ENCODE data around the gene BHMT. TPM values are rescaled to one million over a fixed set of nuclear protein-coding genes. Genes with fewer than 3 reads are reported as not detected.

Gene BHMT
- total and polyA plus RNA-seq, 2 experiments from 2014 or later = 2.6 to 4.2 TPM

GRCh38 chr5:79149433-79149832 is 37.8 kb downstream of the BHMT start (continued):
- no peak for TF ChIP-seq CTCF (conservative IDR thresholded peaks at IDR 0.05; ENCODE audit: low read depth in 2 of 2)

- H3K4me1 ChIP-seq (ENCODE audit: insufficient read depth) = peaks cover 2% of the 10 kb centered on the region
- Mint-ChIP-seq H3K4me1 (peaks cover 5% of the 10 kb centered on the region; the same call in 2 of the 3 replicates), H3K36me3 (ENCODE audit: low read depth) (no peaks in the 10 kb centered on the region), H3K27ac (0 out of 2 replicates have a peak overlapping the region, but pooled peaks have one; percentile 53), H3K27me3 (ENCODE audit: insufficient read depth, low read depth, poor library complexity) (peaks cover 5% of the 10 kb centered on the region), H3K4me3 (no peak overlapping the region), H3K9me3 (no peaks in the 10 kb centered on the region)
- peak; percentile 75 for ATAC-seq
- no peaks in the 10 kb centered on the region for H3K36me3 ChIP-seq (ENCODE audit: insufficient read depth)
- H2AFZ ChIP-seq = peak overlapping the region; percentile 91; the same call in 1 of the 2 replicates
- H3K27me3 ChIP-seq (ENCODE audit: insufficient read depth) = no peaks in the 10 kb centered on the region
- no peaks in the 10 kb centered on the region for H3F3A ChIP-seq (replicated peaks; ENCODE audit: low read depth)
- no peaks in the 10 kb centered on the region for H4K20me1 ChIP-seq (replicated peaks; ENCODE audit: insufficient read depth)
- DNase-seq (ENCODE audit: low spot score) = peak; percentile 46
- no peak overlapping the region for H3K4me3 ChIP-seq
- H3K79me2 ChIP-seq (replicated peaks; ENCODE audit: insufficient read depth) = no peaks in the 10 kb centered on the region
- TF ChIP-seq POLR2AphosphoS5 (IDR thresholded peaks at IDR 0.05; ENCODE audit: low read depth) (no peak), JUNB (IDR thresholded peaks at IDR 0.05; ENCODE audit: unreplicated experiment) (no peak)
- no peak overlapping the region for H3K4me2 ChIP-seq
- no peaks in the 10 kb centered on the region for H3K9me2 ChIP-seq (ENCODE audit: insufficient read depth)
- no peak overlapping the region for H3K27ac ChIP-seq (ENCODE audit: low read depth)
Observed at GRCh38 chr5:79151942-79152671, 40.5 kb downstream of the BHMT start.

GRCh38 chr5:79157305-79157704 is 45.7 kb downstream of the BHMT start:
- Histone ChIP-seq H3K4me2 (no peak overlapping the region), H2AFZ (peak overlapping the region; percentile 93), H3K9me2 (ENCODE audit: insufficient read depth) (no peaks in the 10 kb centered on the region), H4K20me1 (replicated peaks; ENCODE audit: insufficient read depth) (no peaks in the 10 kb centered on the region), H3K4me3 (no peak overlapping the region), H3K27me3 (ENCODE audit: insufficient read depth) (no peaks in the 10 kb centered on the region), H3F3A (replicated peaks; ENCODE audit: low read depth) (no peaks in the 10 kb centered on the region), H3K36me3 (ENCODE audit: insufficient read depth) (no peaks in the 10 kb centered on the region), H3K4me1 (ENCODE audit: insufficient read depth) (no peaks in the 10 kb centered on the region), H3K79me2 (replicated peaks; ENCODE audit: insufficient read depth) (no peaks in the 10 kb centered on the region), H3K27ac (ENCODE audit: low read depth) (no peak overlapping the region)
- peaks cover 5% of the 10 kb centered on the region for H3K27me3 Mint-ChIP-seq (ENCODE audit: insufficient read depth, low read depth, poor library complexity)
- H3K4me3 Mint-ChIP-seq = no peak overlapping the region
- ATAC-seq = no peak
- no peaks in the 10 kb centered on the region for H3K9me3 Mint-ChIP-seq
- peaks cover 2% of the 10 kb centered on the region; the same call in 2 of the 3 replicates for H3K4me1 Mint-ChIP-seq
- H3K36me3 Mint-ChIP-seq (ENCODE audit: low read depth) = no peaks in the 10 kb centered on the region
- no peak overlapping the region; the same call in 1 of the 2 replicates for H3K27ac Mint-ChIP-seq
- no peak for DNase-seq (ENCODE audit: low spot score)
- TF ChIP-seq POLR2AphosphoS5 (IDR thresholded peaks at IDR 0.05; ENCODE audit: low read depth) (no peak), ZNF462 (CRISPR knock-in tag; IDR thresholded peaks at IDR 0.05) (no peak), STAT1 (IDR thresholded peaks at IDR 0.05; ENCODE audit: unreplicated experiment) (no peak), ZNF114 (CRISPR knock-in tag; IDR thresholded peaks at IDR 0.05) (no peak), EZH2 (IDR thresholded peaks at IDR 0.05; ENCODE audit: low read depth, unreplicated experiment) (no peak)

Data from GM23338 (cell line).